H9 (cell line): ENCODE data around the gene PLAC1. TPM values are rescaled to one million over a fixed set of nuclear protein-coding genes. Genes with fewer than 3 reads are reported as not detected.

ENCODE experiments used
- DNase-seq: peaks from one replicate; pipeline ENCODE4 v3.0.0-alpha.2; 2017
- H2AFZ ChIP-seq: one replicate; pipeline ENCODE4 v1.6.1; 2013; ENCODE audit warnings: mild to moderate bottlenecking, low read length, control low read depth, moderate library complexity
- H2AK5ac ChIP-seq: 2 replicates; pipeline ENCODE4 v1.6.1; 2013; ENCODE audit warnings: low read length, control low read depth, mixed read lengths; ENCODE audit not compliant: insufficient read length
- H2BK120ac ChIP-seq: one replicate; pipeline ENCODE4 v1.6.1; 2013; ENCODE audit warnings: low read depth, mild to moderate bottlenecking, low read length, control low read depth, inconsistent platforms; ENCODE audit not compliant: poor library complexity, severe bottlenecking
- H2BK12ac ChIP-seq: 2 replicates; pipeline ENCODE4 v1.6.1; 2013; ENCODE audit warnings: low read length, control low read depth, mixed read lengths, low read depth; ENCODE audit not compliant: insufficient read length
- H2BK15ac ChIP-seq: 2 replicates; pipeline ENCODE4 v1.6.1; 2013; ENCODE audit warnings: low read depth, low read length, control low read depth
- H2BK20ac ChIP-seq: one replicate; pipeline ENCODE4 v1.6.1; 2013; ENCODE audit warnings: low read depth, mild to moderate bottlenecking, low read length, control low read depth, inconsistent platforms; ENCODE audit not compliant: poor library complexity, severe bottlenecking
- H2BK5ac ChIP-seq: 2 replicates; pipeline ENCODE4 v1.6.1; 2013; ENCODE audit warnings: low read length, control low read depth, mixed read lengths; ENCODE audit not compliant: insufficient read length
- H3K14ac ChIP-seq: 2 replicates; pipeline ENCODE4 v1.6.1; 2013; ENCODE audit warnings: low read length, control low read depth; ENCODE audit not compliant: insufficient read depth
- H3K18ac ChIP-seq: 2 replicates; pipeline ENCODE4 v1.6.1; 2013; ENCODE audit warnings: low read depth, mild to moderate bottlenecking, mixed read lengths, low read length, control low read depth; ENCODE audit not compliant: insufficient read length
- H3K23ac ChIP-seq: 2 replicates; pipeline ENCODE4 v1.6.1; 2013; ENCODE audit warnings: low read length, control low read depth, mixed read lengths, low read depth; ENCODE audit not compliant: insufficient read length
- H3K23me2 ChIP-seq: 2 replicates; pipeline ENCODE4 v1.6.1; 2013; ENCODE audit warnings: low read depth, mild to moderate bottlenecking, mixed read lengths, low read length, control low read depth; ENCODE audit not compliant: insufficient read length, poor library complexity, severe bottlenecking
- H3K27ac ChIP-seq: 2 replicates; pipeline ENCODE4 v1.5.1; 2013; ENCODE audit warnings: low read length, control low read depth, mixed read lengths, low read depth; ENCODE audit not compliant: insufficient read length
- H3K27me3 ChIP-seq: 2 replicates; pipeline ENCODE4 v1.6.1; 2013; ENCODE audit warnings: low read length, control low read depth, inconsistent platforms; ENCODE audit not compliant: insufficient read depth
- H3K4ac ChIP-seq: 2 replicates; pipeline ENCODE4 v1.6.1; 2013; ENCODE audit warnings: low read depth, mild to moderate bottlenecking, control low read depth, inconsistent platforms, low read length, moderate library complexity
- H3K4me1 ChIP-seq: 2 replicates; pipeline ENCODE4 v1.6.1; 2013; ENCODE audit warnings: low read length, control low read depth, inconsistent platforms; ENCODE audit not compliant: insufficient read depth
- H3K4me2 ChIP-seq: 2 replicates; pipeline ENCODE4 v1.6.1; 2013; ENCODE audit warnings: low read length, control low read depth, mixed read lengths; ENCODE audit not compliant: insufficient read length, insufficient read depth
- H3K56ac ChIP-seq: 2 replicates; pipeline ENCODE4 v1.6.1; 2013; ENCODE audit warnings: low read depth, mild to moderate bottlenecking, mixed read lengths, low read length, control low read depth; ENCODE audit not compliant: insufficient read length
- H3K79me1 ChIP-seq: 2 replicates; pipeline ENCODE4 v1.6.1; 2013; ENCODE audit warnings: low read depth, mild to moderate bottlenecking, moderate library complexity, low read length, control low read depth, inconsistent platforms; ENCODE audit not compliant: insufficient read depth, poor library complexity, severe bottlenecking
- H3K79me2 ChIP-seq: 2 replicates; pipeline ENCODE4 v1.6.1; 2013; ENCODE audit warnings: low read length, control low read depth, inconsistent platforms; ENCODE audit not compliant: insufficient read depth
- H3K9ac ChIP-seq: 2 replicates; pipeline ENCODE4 v1.6.1; 2013; ENCODE audit warnings: low read length, control low read depth, mixed read lengths; ENCODE audit not compliant: insufficient read length; ENCODE audit errors: extremely low read depth
- H3K9me3 ChIP-seq: one replicate; pipeline ENCODE4 v1.6.1; 2013; ENCODE audit warnings: low read depth, low read length, inconsistent platforms; ENCODE audit not compliant: control insufficient read depth
- H3T11ph ChIP-seq: one replicate; pipeline ENCODE4 v1.6.1; 2013; ENCODE audit warnings: mild to moderate bottlenecking, low read length, control low read depth, inconsistent platforms
- H4K20me1 ChIP-seq: one replicate; pipeline ENCODE4 v1.6.1; 2013; ENCODE audit not compliant: control insufficient read depth, insufficient read length, insufficient read depth
- H4K5ac ChIP-seq: 2 replicates; pipeline ENCODE4 v1.6.1; 2013; ENCODE audit warnings: low read depth, mild to moderate bottlenecking, mixed read lengths, low read length, control low read depth; ENCODE audit not compliant: insufficient read length
- H4K8ac ChIP-seq: replicated peaks from 2 replicates; pipeline ENCODE4 v1.6.1; 2013; ENCODE audit warnings: low read length, control low read depth, mixed read lengths, low read depth; ENCODE audit not compliant: insufficient read length
- H4K91ac ChIP-seq: 2 replicates; pipeline ENCODE4 v1.6.1; 2013; ENCODE audit warnings: low read depth, mild to moderate bottlenecking, moderate library complexity, mixed read lengths, low read length, control low read depth; ENCODE audit not compliant: insufficient read length
- H3K27ac Mint-ChIP-seq, 3 experiments: 2 replicates in 2 of 3; 3 replicates in 1 of 3; pipeline ENCODE4 v1.8.0; 2020 to 2021; ENCODE audit warnings: mixed read lengths in 3 of 3, mild to moderate bottlenecking in 1 of 3, moderate library complexity in 1 of 3
- H3K27me3 Mint-ChIP-seq: 2 replicates; pipeline ENCODE4 v1.8.0; 2021; ENCODE audit warnings: low read depth, mild to moderate bottlenecking, moderate library complexity, mixed read lengths
- H3K36me3 Mint-ChIP-seq, 3 experiments: 2 replicates in 2 of 3; 3 replicates in 1 of 3; pipeline ENCODE4 v1.8.0; 2020 to 2021; ENCODE audit warnings: low read depth in 3 of 3, mixed read lengths in 3 of 3; ENCODE audit not compliant: insufficient read depth in 1 of 3
- H3K4me1 Mint-ChIP-seq, 2 experiments: 2 replicates each; pipeline ENCODE4 v1.8.0; 2020; ENCODE audit warnings: mixed read lengths in 2 of 2
- H3K4me3 Mint-ChIP-seq, 2 experiments: 2 replicates in 1 of 2; 3 replicates in 1 of 2; pipeline ENCODE4 v1.8.0; 2020 to 2021; ENCODE audit warnings: mild to moderate bottlenecking in 2 of 2, mixed read lengths in 2 of 2, moderate library complexity in 1 of 2
- H3K9me3 Mint-ChIP-seq, 2 experiments: 2 replicates in 1 of 2; 3 replicates in 1 of 2; pipeline ENCODE4 v1.8.0; 2020; ENCODE audit warnings: mild to moderate bottlenecking in 2 of 2, mixed read lengths in 2 of 2, moderate library complexity in 1 of 2
- CTCF ChIP-seq: fragments of 200-600 bp; sonication (generic); conservative IDR thresholded peaks from 3 replicates; pipeline ENCODE4 v1.8.0; 2021; ENCODE audit warnings: antibody characterized with exemption, mild to moderate bottlenecking
- WGBS: extraction: QIAGEN DNeasy Blood & Tissue Kit; methylation state at CpG from one replicate; pipeline ENCODE4 v1.1.7; 2013; ENCODE audit warnings: missing lambda C conversion rate, low lambda C conversion rate, mixed read lengths; ENCODE audit not compliant: insufficient read length; ENCODE audit errors: extremely low coverage; 5-methylcytosine and 5-hydroxymethylcytosine counted together
- total RNA-seq: library from RNA; stranded (reverse); gene quantifications from 2 replicates; pipeline ENCODE4 v1.2.1, GENCODE V29; 2021

Gene PLAC1
- total RNA-seq, 1 experiment from 2014 or later, result 0.68 TPM

- WGBS, result no CpG with 5 or more reads among the region's 5 CpGs
- Mint-ChIP-seq H3K36me3 (no peaks in the 10 kb centered on the region; a peak in 1 of 7 replicates), H3K4me1 (peaks cover 23 to 27% of the 10 kb centered on the region in 2 experiments), H3K4me3 (no peak overlapping the region), H3K9me3 (peaks cover 3 to 56% of the 10 kb centered on the region in 2 experiments), H3K27ac (no peak overlapping the region), H3K27me3 (no peaks in the 10 kb centered on the region; the same call in 1 of the 2 replicates)
- H4K8ac ChIP-seq, result no peak overlapping the region
- no peak overlapping the region for H2BK120ac ChIP-seq
- no peak overlapping the region for H2AFZ ChIP-seq
- H3K14ac ChIP-seq, result no peak overlapping the region
- H3K23ac ChIP-seq, result no peak overlapping the region
- no peak overlapping the region for H3K56ac ChIP-seq
- H2BK20ac ChIP-seq, result no peak overlapping the region
- H3T11ph ChIP-seq, result no peak overlapping the region
- H2BK15ac ChIP-seq, result no peak overlapping the region
- H2BK12ac ChIP-seq, result no peak overlapping the region
- no peaks in the 10 kb centered on the region for H3K9me3 ChIP-seq
- H3K18ac ChIP-seq, result no peak overlapping the region
- no peaks in the 10 kb centered on the region for H3K79me2 ChIP-seq
- H2BK5ac ChIP-seq, result no peak overlapping the region
- TF ChIP-seq CTCF, result no peak
- peaks cover 2% of the 10 kb centered on the region; the same call in 1 of the 2 replicates for H3K4me1 ChIP-seq
- no peak overlapping the region for H4K5ac ChIP-seq
- no peak overlapping the region for H3K4ac ChIP-seq
- no peaks in the 10 kb centered on the region for H3K27me3 ChIP-seq
- no peak for DNase-seq
- H4K91ac ChIP-seq, result no peak overlapping the region
- no peak overlapping the region for H3K9ac ChIP-seq
- no peak overlapping the region for H3K4me2 ChIP-seq
- no peaks in the 10 kb centered on the region for H4K20me1 ChIP-seq
- H3K23me2 ChIP-seq, result no peaks in the 10 kb centered on the region
- no peaks in the 10 kb centered on the region for H3K79me1 ChIP-seq
- H3K27ac ChIP-seq, result no peak overlapping the region
- no peak overlapping the region for H2AK5ac ChIP-seq
Observed at GRCh38 chrX:134572816-134573682, 85.2 kb downstream of the PLAC1 start.
